Activated gamma-delta T cell treated with Interleukin-2 at 50 U/mL for 16 hours (primary cell): ENCODE results near the gene TBCE.
"Not testable (repeated sequence)": the region's sequence is repeated elsewhere in the genome, so short reads cannot be mapped to it uniquely, and the experiment has no call there.

Experiments used
- DNase-seq: peaks from one replicate; pipeline ENCODE4 v3.0.0-alpha.2; 2020

Gene TBCE

DNA sequence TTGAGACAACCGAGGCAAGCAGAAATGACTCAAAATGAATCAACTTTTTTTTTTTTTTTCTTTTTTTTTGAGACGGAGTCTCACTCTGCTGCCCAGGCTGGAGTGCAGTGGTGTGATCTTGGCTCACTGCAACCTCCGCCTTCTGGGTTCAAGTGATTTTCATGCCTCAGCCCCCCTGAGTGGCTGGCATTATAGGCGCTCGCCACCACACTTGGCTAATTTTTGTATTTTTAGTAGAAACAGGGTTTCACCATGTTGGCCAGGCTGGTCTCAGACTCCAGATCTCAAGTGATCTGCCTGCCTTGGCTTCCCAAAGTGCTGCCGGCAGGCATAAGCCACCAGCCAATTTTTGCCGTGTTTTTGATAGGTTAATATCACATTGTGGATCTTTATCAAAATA is 90.6 kb downstream of the TBCE start:
- DNase-seq = not testable (repeated sequence)

DNA sequence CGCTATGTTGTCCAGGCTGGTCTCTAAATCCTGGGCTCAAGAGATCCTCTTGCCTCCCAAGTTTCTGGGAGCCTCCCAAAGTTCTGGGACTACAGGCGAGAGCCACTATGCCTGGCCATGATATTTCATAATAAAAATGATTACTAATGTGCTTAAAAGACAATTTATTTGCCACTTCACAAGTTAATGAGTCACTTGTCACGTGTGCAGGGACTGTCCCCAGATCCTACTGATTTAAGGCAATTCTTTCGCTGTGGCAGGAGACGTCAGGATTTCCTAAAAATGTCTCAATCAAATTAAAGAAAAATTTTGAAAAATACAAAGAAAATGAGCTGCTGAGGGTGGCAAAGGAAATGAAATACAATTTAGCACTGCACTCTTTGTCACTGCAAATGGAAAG is 93.5 kb downstream of the TBCE start:
- DNase-seq = no peak

DNA sequence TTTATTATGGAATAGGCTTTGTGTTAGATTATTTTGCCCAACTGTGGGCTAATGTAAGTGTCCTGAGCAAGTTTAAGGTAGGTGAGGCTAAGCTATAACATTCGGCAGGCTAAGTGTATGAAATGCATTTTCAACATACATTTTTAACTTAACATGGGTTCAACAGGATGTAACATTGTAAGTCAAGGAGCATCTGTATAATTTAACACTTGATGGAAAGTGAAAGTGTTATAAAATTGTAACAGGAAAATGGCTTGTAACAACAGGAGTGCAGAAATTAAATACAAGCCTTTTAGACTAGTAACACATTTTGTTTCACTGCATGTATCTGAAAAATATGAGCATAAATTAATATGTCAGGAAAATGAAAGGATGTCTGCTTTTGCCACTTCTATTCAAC is 94.7 kb downstream of the TBCE start:
- DNase-seq = no peak

DNA sequence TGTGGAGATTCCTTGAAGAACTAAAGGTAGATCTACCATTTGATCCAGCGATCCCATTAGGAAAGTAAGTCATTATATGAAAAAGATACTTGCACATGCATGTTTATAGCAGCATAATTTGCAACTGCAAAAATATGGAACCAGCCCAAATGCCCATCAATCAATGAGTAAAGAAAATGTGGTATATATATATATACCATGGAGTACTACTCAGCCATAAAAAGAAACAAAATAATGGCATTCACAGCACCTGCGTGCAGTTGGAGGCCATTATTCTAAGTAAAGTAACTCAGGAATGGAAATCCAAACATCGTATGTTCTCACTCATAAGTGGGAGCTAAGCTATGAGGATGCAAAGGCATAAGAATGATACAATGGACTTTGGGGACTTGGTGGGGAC is 95.6 kb downstream of the TBCE start:
- DNase-seq = not testable (repeated sequence)

DNA sequence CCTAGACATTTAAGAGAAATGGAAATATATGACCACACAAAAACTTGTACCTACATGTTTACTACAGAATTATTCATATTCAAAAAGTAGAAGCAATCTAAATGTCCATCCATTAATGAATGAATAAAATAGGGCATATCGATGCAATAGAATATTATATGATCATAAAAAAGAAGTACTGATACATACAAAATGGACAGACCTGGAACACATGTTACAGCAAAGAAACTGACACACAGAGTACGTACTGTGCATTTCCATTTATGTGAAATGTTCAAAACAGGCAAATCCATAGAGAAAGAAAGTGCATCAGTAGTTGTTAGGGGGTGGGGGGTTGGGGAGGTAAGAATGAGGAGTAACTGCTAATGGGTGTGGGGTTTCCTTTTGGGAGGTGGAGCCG is 97.8 kb downstream of the TBCE start:
- DNase-seq = no peak

DNA sequence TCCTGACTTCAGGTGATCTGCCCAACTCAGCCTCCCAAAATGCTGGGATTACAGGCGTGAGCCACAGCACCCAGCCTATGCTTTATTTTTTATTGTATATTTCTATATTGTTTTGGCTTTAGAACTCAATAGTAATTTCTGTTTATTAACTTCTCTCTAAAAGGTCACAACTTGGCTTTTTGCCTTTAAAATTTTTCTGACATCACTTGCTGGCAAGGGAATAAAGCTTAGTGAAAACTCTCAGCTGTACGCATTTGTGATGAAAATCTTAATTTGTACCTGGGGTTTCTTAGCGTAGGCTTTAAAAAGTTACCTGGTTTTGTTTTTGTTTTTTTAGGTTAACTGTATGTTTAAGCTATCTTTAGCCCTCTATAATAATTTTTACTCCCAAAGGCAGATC is 100.8 kb downstream of the TBCE start:
- no peak for DNase-seq

DNA sequence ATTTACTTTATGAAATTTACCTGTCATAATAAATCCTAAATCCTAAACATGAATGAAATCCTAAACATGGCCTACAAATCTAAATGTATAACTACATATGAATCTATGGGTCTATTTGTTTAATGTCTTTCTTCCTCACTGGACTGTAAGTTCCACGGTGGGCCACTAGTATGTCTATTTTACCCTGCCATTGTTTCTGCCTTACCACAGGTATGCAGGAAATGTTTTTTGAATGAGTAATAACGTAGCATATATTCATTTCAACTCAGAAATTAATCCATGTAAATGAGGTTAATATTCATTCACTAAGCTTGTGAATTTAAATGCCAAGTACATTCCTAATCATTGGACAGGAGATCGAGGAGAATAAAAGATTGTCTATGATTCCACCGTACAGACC is 101.7 kb downstream of the TBCE start:
- no peak for DNase-seq

DNA sequence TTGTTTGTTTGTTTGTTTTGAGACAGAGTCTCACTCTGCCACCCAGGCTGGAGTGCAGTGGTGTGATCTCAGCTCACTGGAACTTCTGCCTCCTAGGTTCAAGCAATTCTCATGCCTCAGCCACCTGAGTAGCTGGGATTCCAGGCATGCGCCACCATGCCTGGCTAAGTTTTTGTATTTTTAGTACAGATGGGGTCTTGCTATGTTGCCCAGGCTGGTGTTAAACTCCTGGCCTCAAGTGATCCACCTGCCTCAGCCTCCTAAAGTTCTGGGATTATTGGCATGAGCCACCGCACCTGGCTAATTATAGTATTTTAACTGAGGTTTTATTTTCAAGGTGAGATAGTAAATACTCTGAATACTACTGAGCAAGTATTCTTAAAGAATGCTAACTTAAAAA is 102.7 kb downstream of the TBCE start:
- not testable (repeated sequence) for DNase-seq

DNA sequence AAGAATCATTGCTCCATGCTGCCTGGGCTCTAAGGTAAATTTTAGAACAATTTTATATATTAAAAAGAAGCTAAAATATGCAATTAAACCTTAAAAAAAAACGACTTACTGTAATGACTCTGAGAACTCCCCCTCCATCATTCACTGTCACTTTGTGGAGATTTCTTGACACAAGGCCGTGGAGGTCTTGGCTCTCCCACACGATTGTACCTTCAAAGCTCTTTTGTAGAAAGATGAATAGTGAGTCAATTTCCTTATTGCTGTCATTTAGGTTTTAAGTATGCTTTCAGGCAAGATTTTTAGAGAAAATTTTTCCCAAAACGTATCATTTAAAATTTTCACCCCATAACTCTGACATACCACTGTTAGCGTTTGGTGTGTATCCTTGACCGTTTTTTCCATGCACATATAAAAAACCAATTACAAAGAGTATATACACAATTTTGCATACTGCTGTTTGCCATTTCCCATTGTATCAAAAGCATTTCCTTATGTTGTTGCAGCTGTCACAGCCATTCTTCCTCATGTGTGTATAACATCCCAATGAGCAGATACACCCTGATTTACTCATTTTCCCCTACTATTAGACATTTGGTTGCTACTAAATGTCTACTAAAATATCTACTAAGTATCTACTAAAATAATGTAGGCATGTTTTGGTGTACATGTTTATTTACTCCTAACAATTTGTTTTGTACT is 103.7 kb downstream of the TBCE start:
- no peak for DNase-seq

DNA sequence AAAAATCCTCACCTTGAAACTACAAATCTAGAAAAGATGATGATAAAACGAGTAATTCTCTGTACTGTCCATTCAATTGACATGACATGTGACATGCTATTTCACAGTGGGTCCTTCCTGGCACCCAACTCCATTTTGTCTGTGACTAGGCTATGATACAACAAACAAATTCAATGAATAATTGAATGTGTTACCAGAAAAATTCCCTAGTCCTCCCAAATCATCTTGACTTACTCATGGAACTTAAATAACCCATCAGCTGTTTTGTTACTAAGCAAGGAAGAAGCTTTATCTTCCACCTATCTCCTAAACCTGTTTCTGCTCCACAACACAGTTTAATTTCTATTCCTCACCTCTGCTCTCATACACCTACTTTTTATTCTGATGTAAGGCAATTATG is 106.6 kb downstream of the TBCE start:
- DNase-seq = no peak

DNA sequence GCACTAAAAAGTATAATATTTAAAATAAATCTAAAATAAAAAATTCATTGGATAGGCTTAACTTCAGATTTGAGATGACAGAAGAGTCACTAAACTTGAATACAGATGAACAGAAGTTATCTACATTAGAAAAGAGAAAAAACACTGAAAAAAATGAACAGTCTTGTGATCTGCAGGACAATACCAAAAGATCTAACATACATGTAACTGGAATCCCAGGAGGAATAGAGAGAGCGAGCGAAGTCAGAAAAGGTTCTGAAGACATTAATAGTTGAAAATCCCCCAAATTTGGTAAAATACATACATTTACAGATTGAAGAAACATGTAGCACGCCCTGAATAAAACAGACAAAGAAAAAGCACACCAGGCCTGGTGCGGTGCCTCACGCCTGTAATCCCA is 115.9 kb downstream of the TBCE start:
- no peak for DNase-seq

DNA sequence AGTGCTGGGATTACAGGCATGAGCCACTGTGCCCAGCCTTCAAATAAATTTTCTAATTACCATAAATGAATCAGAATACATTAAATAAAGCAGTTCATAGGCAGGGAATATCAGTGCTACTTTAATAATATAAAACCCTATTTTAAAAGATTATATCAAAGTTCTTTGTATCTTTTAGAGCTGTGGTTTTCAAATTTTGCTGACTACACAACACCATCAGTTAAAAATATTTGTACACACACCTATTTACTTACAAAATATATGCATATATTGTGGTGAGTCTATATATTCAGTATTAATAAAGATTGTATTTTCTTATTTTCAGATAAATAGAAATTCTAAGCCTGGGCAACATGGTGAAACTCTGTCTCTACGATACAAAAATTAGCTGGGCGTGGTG is 118.3 kb downstream of the TBCE start:
- no peak for DNase-seq

DNA sequence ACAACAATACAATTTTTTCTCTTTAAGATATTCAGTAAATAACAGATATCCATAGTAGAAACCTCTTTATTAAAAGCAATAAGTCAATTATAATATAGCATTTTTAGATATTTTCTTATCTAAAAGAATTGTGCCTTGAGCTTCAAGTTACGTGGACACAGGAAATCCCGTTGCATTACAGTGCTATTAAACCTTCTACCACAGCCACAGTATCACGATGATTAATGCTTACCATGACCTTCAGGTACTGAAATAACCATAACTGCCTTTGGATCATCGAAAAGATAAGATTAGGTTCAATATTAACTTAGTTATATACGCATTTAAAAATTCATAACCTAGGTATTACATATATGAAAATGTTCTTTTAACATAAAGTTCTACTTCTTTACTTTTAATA is 119.1 kb downstream of the TBCE start:
- DNase-seq = no peak

DNA sequence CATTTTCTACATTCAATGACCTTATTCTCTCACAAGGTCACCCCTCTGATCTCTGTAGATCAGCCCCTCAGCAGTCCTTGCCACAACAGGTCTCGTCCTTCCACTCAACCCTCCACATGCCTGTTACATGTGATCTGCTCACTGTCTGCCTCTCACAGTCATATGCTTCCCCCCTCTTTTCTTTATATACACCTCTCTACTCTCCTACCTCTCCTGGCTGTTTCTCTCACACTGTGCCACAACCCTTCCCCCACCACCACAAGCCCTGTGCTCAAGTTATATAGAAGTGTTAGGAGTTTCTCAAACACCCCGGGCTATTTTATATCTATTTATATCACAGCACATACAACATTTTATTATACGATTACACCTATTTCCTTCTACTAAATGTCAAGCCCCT is 124.4 kb downstream of the TBCE start:
- DNase-seq = no peak

DNA sequence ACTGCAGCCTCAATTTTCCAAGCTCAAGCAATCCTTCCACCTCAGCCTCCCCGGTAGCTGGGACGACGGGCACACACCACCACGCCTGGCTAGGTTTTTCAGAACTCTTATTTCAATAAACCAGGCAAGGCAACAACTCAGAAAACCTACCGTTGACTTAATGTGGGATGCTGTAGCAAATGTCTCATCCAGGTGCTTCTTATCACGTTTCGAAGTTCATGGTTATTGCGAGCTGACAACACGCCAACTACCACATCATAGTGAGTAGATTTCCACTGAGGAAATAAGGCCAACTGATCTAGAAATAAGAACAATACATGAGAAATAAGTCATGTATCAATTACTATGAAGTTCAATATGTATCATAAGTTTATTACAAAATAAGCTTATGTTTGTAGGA is 127.3 kb downstream of the TBCE start:
- DNase-seq = no peak

DNA sequence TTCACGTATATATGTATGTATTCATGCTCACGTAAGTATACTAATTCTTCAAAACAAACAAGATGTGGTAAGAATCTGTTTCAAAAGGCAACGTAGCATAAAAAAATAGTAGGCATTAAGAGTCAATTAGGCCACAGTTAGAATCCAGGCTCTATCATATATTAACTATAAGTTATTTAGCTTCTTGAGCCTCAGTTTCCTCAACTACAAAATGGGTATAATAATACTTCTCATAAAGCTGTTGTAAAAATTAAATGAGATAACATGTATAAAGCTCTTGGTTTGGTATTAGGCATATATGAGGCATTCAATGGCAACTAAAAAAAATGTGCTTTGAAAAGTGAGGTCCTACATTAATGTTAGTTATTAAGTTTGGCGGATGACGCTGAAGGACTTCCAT is 127.8 kb downstream of the TBCE start:
- no peak for DNase-seq

DNA sequence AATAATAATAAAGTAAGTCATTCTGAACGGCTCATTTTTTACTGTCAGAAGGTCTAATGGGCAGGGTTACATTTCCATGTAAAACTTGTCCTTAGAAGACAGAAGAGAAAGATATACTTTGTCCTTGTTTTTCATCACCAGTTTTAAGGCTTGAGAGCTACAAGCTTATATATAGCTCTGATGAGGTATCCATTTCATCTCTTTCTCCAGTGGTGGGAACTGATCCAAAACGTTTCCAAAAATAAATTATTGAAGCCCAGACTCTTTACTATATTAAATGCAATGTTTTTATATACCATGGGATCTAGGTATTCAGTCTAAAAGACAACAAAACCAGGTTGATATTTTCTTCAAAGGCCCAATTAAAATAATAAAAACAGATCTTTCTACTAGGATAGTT is 128.3 kb downstream of the TBCE start:
- no peak for DNase-seq

DNA sequence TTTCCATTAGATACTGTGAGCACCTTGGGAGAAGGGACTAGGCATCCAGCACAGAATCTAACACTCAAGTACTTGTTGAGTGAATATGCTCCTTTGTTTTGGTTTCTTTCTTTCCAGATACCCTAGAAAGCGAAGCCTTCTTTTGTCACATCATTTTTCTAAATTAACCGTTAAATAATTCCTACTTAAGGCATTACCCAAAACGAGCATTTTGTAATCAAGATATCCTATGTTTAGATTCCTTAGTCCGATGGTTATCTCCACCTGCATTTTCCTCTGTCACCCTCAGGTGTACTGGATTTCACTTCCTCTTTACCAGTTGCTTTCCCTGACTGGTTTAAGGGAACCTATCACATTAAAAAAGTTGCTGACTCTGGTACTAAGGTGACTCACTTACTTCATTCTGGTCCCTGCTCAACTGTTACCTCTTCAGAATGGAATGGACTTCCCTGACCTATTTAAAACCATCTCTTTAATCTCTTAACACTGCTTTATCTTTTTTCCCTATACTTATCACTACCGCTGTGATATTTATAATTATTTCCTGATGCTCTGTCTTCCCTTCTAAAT is 133.8 kb downstream of the TBCE start:
- no peak for DNase-seq
